ENCODE data around the gene MAFG. TPM values are rescaled to one million over a fixed set of nuclear protein-coding genes. Genes with fewer than 3 reads are reported as not detected.

Gene MAFG
- total RNA-seq, 2 experiments from 2014 or later: 14.0 to 16.5 TPM

- POLR2A ChIA-PET: interaction anchor here (1.0 kb wide), 1 partner anchor 13 kb away, joined by 3 read pairs; no protein-coding TSS in a partner anchor
- Mint-ChIP-seq H3K4me3 (no peak overlapping the region), H3K27me3 (ENCODE audit: low read depth) (no peaks in the 10 kb centered on the region), H3K36me3 (ENCODE audit: low read depth) (no peaks in the 10 kb centered on the region), H3K27ac (no peak overlapping the region), H3K4me1 (ENCODE audit: low read depth) (peaks cover 12% of the 10 kb centered on the region), H3K9me3 (ENCODE audit: insufficient read depth) (no peaks in the 10 kb centered on the region)
- CTCF ChIA-PET: interaction anchor here (1.5 kb wide), 1 partner anchor 17 kb away, joined by 4 read pairs; no protein-coding TSS in a partner anchor
- ATAC-seq (no peak), DNase-seq (no peak)
Observed at GRCh38 chr17:81942167-81942553, 14.6 kb upstream of the MAFG start.

GRCh38 chr17:81941484-81942166 is 14.1 kb upstream of the MAFG start:
- no peak overlapping the region for H3K4me3 Mint-ChIP-seq
- DNase-seq (no peak), ATAC-seq (no peak)
- H3K9me3 Mint-ChIP-seq (ENCODE audit: insufficient read depth): no peaks in the 10 kb centered on the region
- ChIA-PET POLR2A (interaction anchor here (1.0 kb wide), 1 partner anchor 12 kb away, joined by 3 read pairs; no protein-coding TSS in a partner anchor), CTCF (interaction anchor here (0.6 kb wide), 1 partner anchor 60 kb away, joined by 3 read pairs; no protein-coding TSS in a partner anchor)
- H3K27ac Mint-ChIP-seq: no peak overlapping the region
- H3K4me1 Mint-ChIP-seq (ENCODE audit: low read depth): peaks cover 13% of the 10 kb centered on the region
- no peaks in the 10 kb centered on the region for H3K27me3 Mint-ChIP-seq (ENCODE audit: low read depth)
- H3K36me3 Mint-ChIP-seq (ENCODE audit: low read depth): no peaks in the 10 kb centered on the region

GRCh38 chr17:81940538-81941483 is 13.3 kb upstream of the MAFG start:
- no peak overlapping the region for H3K4me3 Mint-ChIP-seq
- CTCF ChIA-PET: interaction anchor here (0.6 kb wide), 1 partner anchor 59 kb away, joined by 3 read pairs; no protein-coding TSS in a partner anchor
- no peak for ATAC-seq

GRCh38 chr17:81939881-81940385 is 12.4 kb upstream of the MAFG start:
- peaks cover 21% of the 10 kb centered on the region for H3K4me1 Mint-ChIP-seq (ENCODE audit: low read depth)
- no peaks in the 10 kb centered on the region for H3K9me3 Mint-ChIP-seq (ENCODE audit: insufficient read depth)
- ATAC-seq: no peak
- CTCF ChIA-PET: no interaction called here
- DNase-seq: no peak
- peaks cover 4% of the 10 kb centered on the region for H3K36me3 Mint-ChIP-seq (ENCODE audit: low read depth)
- H3K27ac Mint-ChIP-seq: peak overlapping the region; percentile 34
- no peak overlapping the region for H3K4me3 Mint-ChIP-seq
- POLR2A ChIA-PET: no interaction called here
- no peaks in the 10 kb centered on the region for H3K27me3 Mint-ChIP-seq (ENCODE audit: low read depth)

More at GRCh38 chr17:81940538-81941483, 13.3 kb upstream of the MAFG start:
- Mint-ChIP-seq H3K4me1 (ENCODE audit: low read depth) (peaks cover 18% of the 10 kb centered on the region), H3K27me3 (ENCODE audit: low read depth) (no peaks in the 10 kb centered on the region), H3K36me3 (ENCODE audit: low read depth) (peaks cover 2% of the 10 kb centered on the region), H3K27ac (peak overlapping the region; percentile 34), H3K9me3 (ENCODE audit: insufficient read depth) (no peaks in the 10 kb centered on the region)
- POLR2A ChIA-PET: no interaction called here
- DNase-seq: no peak

GRCh38 chr17:81939218-81939617 is 11.7 kb upstream of the MAFG start:
- ATAC-seq (no peak), DNase-seq (no peak)
- ChIA-PET CTCF (interaction anchor here (1.1 kb wide), 1 partner anchor 81 kb away, joined by 3 read pairs; no protein-coding TSS in a partner anchor), POLR2A (no interaction called here)
- H3K27ac Mint-ChIP-seq: no peak overlapping the region
- H3K9me3 Mint-ChIP-seq (ENCODE audit: insufficient read depth): no peaks in the 10 kb centered on the region
- peaks cover 21% of the 10 kb centered on the region for H3K4me1 Mint-ChIP-seq (ENCODE audit: low read depth)
- no peak overlapping the region for H3K4me3 Mint-ChIP-seq
- peaks cover 4% of the 10 kb centered on the region for H3K36me3 Mint-ChIP-seq (ENCODE audit: low read depth)
- no peaks in the 10 kb centered on the region for H3K27me3 Mint-ChIP-seq (ENCODE audit: low read depth)

- peak overlapping the region; percentile 80 for H3K4me3 Mint-ChIP-seq
- no peaks in the 10 kb centered on the region for H3K27me3 Mint-ChIP-seq (ENCODE audit: low read depth)
- CTCF ChIA-PET: interaction anchor here (1.8 kb wide), 1 partner anchor 8 kb away, joined by 7 read pairs; no protein-coding TSS in a partner anchor
- no peak for ATAC-seq
- H3K27ac Mint-ChIP-seq: peak overlapping the region; percentile 43
- POLR2A ChIA-PET: no interaction called here
- H3K36me3 Mint-ChIP-seq (ENCODE audit: low read depth): peaks cover 4% of the 10 kb centered on the region
- DNase-seq: no peak
- no peaks in the 10 kb centered on the region for H3K9me3 Mint-ChIP-seq (ENCODE audit: insufficient read depth)
- peaks cover 34% of the 10 kb centered on the region for H3K4me1 Mint-ChIP-seq (ENCODE audit: low read depth)
Observed at GRCh38 chr17:81935709-81936084, 8.2 kb upstream of the MAFG start.

- Mint-ChIP-seq H3K9me3 (ENCODE audit: insufficient read depth) (no peaks in the 10 kb centered on the region), H3K4me1 (ENCODE audit: low read depth) (peaks cover 34% of the 10 kb centered on the region), H3K36me3 (ENCODE audit: low read depth) (peaks cover 4% of the 10 kb centered on the region), H3K27ac (no peak overlapping the region), H3K4me3 (peak overlapping the region; percentile 80), H3K27me3 (ENCODE audit: low read depth) (no peaks in the 10 kb centered on the region)
- ChIA-PET CTCF (interaction anchor here (1.0 kb wide), 1 partner anchor 24 kb away, joined by 3 read pairs; no protein-coding TSS in a partner anchor), POLR2A (no interaction called here)
- ATAC-seq (no peak), DNase-seq (no peak)
Observed at GRCh38 chr17:81934850-81935708, 7.5 kb upstream of the MAFG start.

GRCh38 chr17:81934098-81934757 is 6.7 kb upstream of the MAFG start:
- H3K27me3 Mint-ChIP-seq (ENCODE audit: low read depth): no peaks in the 10 kb centered on the region
- H3K4me1 Mint-ChIP-seq (ENCODE audit: low read depth): peaks cover 34% of the 10 kb centered on the region
- CTCF ChIA-PET: interaction anchor here (1.0 kb wide), 1 partner anchor 25 kb away, joined by 3 read pairs; no protein-coding TSS in a partner anchor
- peaks cover 4% of the 10 kb centered on the region for H3K36me3 Mint-ChIP-seq (ENCODE audit: low read depth)
- no peak overlapping the region for H3K4me3 Mint-ChIP-seq
- H3K9me3 Mint-ChIP-seq (ENCODE audit: insufficient read depth): no peaks in the 10 kb centered on the region
- H3K27ac Mint-ChIP-seq: no peak overlapping the region
- ATAC-seq (no peak), DNase-seq (no peak)
- POLR2A ChIA-PET: no interaction called here

GRCh38 chr17:81933178-81933699 is 5.7 kb upstream of the MAFG start:
- Mint-ChIP-seq H3K9me3 (ENCODE audit: insufficient read depth) (no peaks in the 10 kb centered on the region), H3K36me3 (ENCODE audit: low read depth) (peaks cover 4% of the 10 kb centered on the region), H3K4me1 (ENCODE audit: low read depth) (peaks cover 36% of the 10 kb centered on the region), H3K27ac (peak overlapping the region; percentile 11), H3K4me3 (no peak overlapping the region), H3K27me3 (ENCODE audit: low read depth) (no peaks in the 10 kb centered on the region)
- ATAC-seq (no peak), DNase-seq (no peak)
- ChIA-PET CTCF (interaction anchor here (1.0 kb wide), 1 partner anchor 26 kb away, joined by 4 read pairs; no protein-coding TSS in a partner anchor), POLR2A (no interaction called here)

- POLR2A ChIA-PET: interaction anchor here (0.9 kb wide), 1 partner anchor 16 kb away, joined by 3 read pairs; no protein-coding TSS in a partner anchor
- CTCF ChIA-PET: interaction anchor here (0.9 to 1.0 kb wide), 2 partner anchors 27 kb away, joined by 3 to 4 read pairs; no protein-coding TSS in a partner anchor
- H3K27ac Mint-ChIP-seq: no peak overlapping the region
- ATAC-seq (no peak), DNase-seq (no peak)
- H3K4me3 Mint-ChIP-seq: no peak overlapping the region
- no peaks in the 10 kb centered on the region for H3K27me3 Mint-ChIP-seq (ENCODE audit: low read depth)
- peaks cover 28% of the 10 kb centered on the region for H3K4me1 Mint-ChIP-seq (ENCODE audit: low read depth)
- H3K36me3 Mint-ChIP-seq (ENCODE audit: low read depth): peaks cover 4% of the 10 kb centered on the region
- no peaks in the 10 kb centered on the region for H3K9me3 Mint-ChIP-seq (ENCODE audit: insufficient read depth)
Observed at GRCh38 chr17:81932333-81932983, 4.9 kb upstream of the MAFG start.

Data from activated CD8-positive, alpha-beta T cell treated with anti-CD3 and anti-CD28 coated beads, Interleukin-2, amount 10 ng/mL, durations not matched to agents 7 days and 5 days (primary cell).